Measurements from ENCODE around the gene SIL1.
A peak's percentile ranks its signal among the peaks of the same experiment; 100 is the strongest.

Gene SIL1

DNA sequence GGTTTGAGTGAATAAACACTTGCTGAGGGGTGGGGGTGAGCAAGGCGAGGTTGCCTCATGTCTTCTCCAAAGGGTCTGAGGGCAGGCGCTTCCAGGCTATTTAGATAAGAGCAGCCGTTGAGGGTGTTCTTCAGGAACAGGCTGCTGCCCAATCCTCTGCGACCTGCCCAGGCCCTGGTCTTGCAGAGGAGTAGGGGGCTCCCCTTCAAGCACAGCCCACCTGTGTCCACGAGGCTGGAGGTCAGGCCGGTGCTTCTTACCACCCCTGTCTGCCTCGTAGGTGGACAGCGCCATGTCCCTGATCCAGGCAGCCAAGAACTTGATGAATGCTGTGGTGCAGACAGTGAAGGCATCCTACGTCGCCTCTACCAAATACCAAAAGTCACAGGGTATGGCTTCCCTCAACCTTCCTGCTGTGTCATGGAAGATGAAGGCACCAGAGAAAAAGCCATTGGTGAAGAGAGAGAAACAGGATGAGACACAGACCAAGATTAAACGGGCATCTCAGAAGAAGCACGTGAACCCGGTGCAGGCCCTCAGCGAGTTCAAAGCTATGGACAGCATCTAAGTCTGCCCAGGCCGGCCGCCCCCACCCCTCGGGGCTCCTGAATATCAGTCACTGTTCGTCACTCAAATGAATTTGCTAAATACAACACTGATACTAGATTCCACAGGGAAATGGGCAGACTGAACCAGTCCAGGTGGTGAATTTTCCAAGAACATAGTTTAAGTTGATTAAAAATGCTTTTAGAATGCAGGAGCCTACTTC, 264.5 kb downstream of the SIL1 start:
- DNase-seq (ENCODE audit: low read depth): no peak
- TF ChIP-seq, protein P1, sequence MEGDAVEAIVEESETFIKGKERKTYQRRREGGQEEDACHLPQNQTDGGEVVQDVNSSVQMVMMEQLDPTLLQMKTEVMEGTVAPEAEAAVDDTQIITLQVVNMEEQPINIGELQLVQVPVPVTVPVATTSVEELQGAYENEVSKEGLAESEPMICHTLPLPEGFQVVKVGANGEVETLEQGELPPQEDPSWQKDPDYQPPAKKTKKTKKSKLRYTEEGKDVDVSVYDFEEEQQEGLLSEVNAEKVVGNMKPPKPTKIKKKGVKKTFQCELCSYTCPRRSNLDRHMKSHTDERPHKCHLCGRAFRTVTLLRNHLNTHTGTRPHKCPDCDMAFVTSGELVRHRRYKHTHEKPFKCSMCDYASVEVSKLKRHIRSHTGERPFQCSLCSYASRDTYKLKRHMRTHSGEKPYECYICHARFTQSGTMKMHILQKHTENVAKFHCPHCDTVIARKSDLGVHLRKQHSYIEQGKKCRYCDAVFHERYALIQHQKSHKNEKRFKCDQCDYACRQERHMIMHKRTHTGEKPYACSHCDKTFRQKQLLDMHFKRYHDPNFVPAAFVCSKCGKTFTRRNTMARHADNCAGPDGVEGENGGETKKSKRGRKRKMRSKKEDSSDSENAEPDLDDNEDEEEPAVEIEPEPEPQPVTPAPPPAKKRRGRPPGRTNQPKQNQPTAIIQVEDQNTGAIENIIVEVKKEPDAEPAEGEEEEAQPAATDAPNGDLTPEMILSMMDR (IDR thresholded peaks at IDR 0.05; ENCODE audit: control insufficient read depth, extremely low read depth, insufficient read depth): no peak
- no peak overlapping the region for H3K4me3 ChIP-seq (ENCODE audit: low read depth, low read length)

DNA sequence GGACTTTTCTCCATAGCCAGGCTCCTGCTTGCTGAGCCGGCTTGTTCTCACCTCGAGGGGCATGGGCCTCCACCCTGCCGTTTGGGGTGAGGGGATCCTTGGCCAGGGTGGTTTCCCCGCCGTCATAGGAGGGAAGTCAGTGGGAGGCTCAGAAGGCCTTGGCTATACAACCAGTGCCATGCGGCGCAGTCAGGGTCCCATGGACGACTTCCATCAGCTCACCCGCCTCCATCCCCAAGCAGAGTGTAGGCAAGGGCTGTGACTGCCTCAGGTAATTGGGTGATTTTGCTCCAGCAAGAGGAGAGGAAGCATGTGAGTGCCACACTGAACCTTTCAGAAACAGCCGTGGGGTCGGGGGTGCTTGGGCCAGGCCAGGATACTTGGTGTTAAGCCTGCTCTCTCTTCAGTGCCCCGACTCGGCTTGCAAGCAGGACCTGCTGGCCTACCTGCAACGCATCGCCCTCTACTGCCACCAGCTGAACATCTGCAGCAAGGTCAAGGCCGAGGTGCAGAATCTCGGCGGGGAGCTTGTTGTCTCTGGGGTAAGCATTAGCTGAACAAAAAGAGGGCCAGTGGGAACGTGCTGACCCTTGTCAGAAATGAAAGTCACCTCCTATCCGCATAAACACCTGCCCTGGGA, 265.9 kb downstream of the SIL1 start:
- DNase-seq (ENCODE audit: low read depth): no peak
- TF ChIP-seq, protein P1 (IDR thresholded peaks at IDR 0.05; ENCODE audit: control insufficient read depth, extremely low read depth, insufficient read depth): peak; percentile 49
- H3K4me3 ChIP-seq (ENCODE audit: low read depth, low read length): no peak overlapping the region

DNA sequence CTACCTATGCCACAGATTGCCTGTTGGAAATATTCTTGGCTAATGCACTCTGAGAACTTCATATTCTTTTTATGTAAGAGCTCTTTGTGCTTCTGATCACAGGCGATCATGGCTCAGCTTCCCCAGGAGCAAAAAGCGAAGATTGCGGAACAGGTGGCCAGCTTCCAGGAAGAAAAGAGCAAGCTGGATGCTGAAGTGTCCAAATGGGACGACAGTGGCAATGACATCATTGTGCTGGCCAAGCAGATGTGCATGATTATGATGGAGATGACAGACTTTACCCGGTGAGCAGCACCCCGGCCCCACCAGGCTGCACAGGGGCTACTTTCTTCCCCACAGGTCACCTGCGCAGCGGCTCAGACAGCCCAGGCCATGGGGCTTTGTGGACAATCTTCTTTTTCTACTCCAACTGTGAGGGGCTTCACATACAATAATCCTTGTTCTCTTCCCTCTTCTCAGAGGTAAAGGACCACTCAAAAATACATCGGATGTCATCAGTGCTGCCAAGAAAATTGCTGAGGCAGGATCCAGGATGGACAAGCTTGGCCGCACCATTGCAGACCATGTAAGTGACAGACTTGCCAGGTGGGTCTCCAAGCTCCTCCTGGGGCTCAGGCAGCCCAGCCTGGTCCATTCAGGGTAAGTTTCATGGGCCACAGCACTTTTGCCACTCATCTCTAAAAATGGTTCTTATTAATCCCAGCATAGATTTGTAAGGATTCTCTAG, 267.6 kb downstream of the SIL1 start:
- DNase-seq (ENCODE audit: low read depth): no peak
- TF ChIP-seq, protein P1 (IDR thresholded peaks at IDR 0.05; ENCODE audit: control insufficient read depth, extremely low read depth, insufficient read depth): no peak
- H3K4me3 ChIP-seq (ENCODE audit: low read depth, low read length): no peak overlapping the region

DNA sequence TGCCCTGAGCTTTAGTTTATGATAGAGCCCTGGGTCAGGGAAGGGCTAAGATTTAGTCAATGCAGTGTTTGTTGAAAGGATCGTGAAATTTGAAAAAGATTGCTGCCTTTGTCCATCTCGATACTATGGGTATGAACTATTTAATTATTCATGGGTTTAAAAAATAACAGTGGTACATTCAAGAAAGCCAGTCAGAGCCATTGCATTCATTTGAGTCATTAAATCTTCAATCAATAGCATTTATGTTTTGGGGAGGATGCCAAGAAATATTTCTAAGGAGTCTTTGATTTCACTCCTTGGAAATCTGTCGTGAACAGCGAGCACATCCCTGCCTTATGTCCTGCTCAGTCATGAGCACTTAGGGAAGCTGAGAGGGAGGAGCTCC, 268.6 kb downstream of the SIL1 start:
- H3K4me3 ChIP-seq (ENCODE audit: low read depth, low read length): no peak overlapping the region
- no peak for DNase-seq (ENCODE audit: low read depth)
- TF ChIP-seq, protein P1 (IDR thresholded peaks at IDR 0.05; ENCODE audit: control insufficient read depth, extremely low read depth, insufficient read depth): no peak

DNA sequence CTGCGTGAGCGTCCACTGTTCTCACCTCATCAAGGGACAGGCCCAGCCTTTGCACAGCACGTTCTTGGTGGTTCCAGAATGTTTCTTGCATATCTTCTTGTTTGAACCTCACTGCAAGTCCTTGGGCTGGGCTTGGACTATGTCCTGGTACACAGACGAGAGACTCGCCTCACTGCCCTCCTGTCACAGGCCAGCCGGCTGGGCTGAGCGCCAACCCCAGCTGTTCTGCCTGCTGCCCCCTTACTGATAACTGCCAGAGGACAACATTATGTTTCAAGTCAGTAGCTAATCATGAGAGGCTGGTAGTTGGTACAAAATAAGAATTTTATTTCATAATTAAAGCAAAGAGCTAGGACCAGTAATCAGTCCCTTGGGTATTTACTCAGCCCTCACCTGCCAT, 270.2 kb downstream of the SIL1 start:
- TF ChIP-seq, protein P1 (IDR thresholded peaks at IDR 0.05; ENCODE audit: control insufficient read depth, extremely low read depth, insufficient read depth): no peak
- no peak for DNase-seq (ENCODE audit: low read depth)
- H3K4me3 ChIP-seq (ENCODE audit: low read depth, low read length): no peak overlapping the region

DNA sequence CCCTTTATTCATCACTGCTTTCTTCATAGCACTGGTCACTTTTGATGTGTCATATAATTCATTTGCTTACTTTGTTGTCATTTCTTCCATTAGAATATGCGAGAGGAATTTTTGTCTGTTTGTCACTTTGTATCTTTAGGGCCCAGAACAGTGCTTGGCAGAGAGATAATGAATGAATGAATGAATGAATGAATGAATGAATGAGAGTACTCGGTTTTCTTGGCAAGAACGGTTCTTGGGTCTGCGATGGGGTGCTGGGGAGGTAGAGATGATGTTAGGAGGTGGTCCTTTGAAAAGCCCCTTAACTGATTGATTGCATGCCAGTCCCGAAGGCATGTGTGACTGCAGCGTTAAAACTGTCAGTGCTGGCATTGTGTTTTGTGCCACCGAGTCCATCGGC, 270.6 kb downstream of the SIL1 start:
- no peak overlapping the region for H3K4me3 ChIP-seq (ENCODE audit: low read depth, low read length)
- TF ChIP-seq, protein P1 (IDR thresholded peaks at IDR 0.05; ENCODE audit: control insufficient read depth, extremely low read depth, insufficient read depth): no peak
- DNase-seq (ENCODE audit: low read depth): no peak

Measured in LNCaP clone FGC (cell line).